ENCODE measurements around the gene MTMR11.
A peak's percentile ranks its signal among the peaks of the same experiment; 100 is the strongest.
"Not testable (repeated sequence)": the region's sequence is repeated elsewhere in the genome, so short reads cannot be mapped to it uniquely, and the experiment has no call there.

The MTMR11 gene

DNA sequence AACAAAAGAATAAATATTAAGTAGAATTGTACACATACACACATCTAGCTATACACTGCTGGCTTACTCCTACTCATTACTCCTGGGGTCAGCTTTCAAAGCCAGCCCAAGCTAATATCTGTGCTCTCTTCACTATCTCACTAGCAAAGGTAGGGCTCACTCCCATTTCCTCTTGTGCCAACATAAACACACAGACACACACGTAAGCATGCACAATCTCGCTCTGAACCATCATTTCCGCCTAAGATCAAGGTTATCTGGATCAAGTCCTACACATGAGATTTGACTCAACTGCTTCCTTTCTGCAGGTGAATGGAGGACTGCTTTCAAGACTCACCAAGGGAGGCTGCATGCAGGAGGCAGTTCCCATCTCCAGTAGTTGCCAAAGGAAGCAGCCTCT, 28.8 kb upstream of the MTMR11 start:
- Histone ChIP-seq H3K36me3 (ENCODE audit: control insufficient read depth in 1 of 2, insufficient read depth in 2 of 2, low read length in 2 of 2) (peaks cover 20 to 59% of the 10 kb centered on the region in 2 donors), H3K4me3 (ENCODE audit: low read depth in 1 of 2, low read length in 2 of 2) (no peak overlapping the region), H3K27me3 (ENCODE audit: control insufficient read depth in 1 of 2, insufficient read depth in 2 of 2, low read length in 2 of 2) (no peaks in the 10 kb centered on the region), H3K9me3 (ENCODE audit: control insufficient read depth in 1 of 2, low read length in 2 of 2) (no peaks in the 10 kb centered on the region), H3K4me1 (ENCODE audit: control insufficient read depth in 1 of 2, insufficient read depth in 2 of 2, low read length in 2 of 2) (peaks cover 3 to 9% of the 10 kb centered on the region in 2 donors), H3K27ac (ENCODE audit: low read depth, low read length) (no peak overlapping the region), H3K9ac (ENCODE audit: low read depth in 1 of 2, low read length in 2 of 2) (no peak overlapping the region)

- no peaks in the 10 kb centered on the region for H3K27me3 ChIP-seq (ENCODE audit: control insufficient read depth in 1 of 2, insufficient read depth in 2 of 2, low read length in 2 of 2)
- H3K27ac ChIP-seq (ENCODE audit: low read depth, low read length), result no peak overlapping the region
- no peaks in the 10 kb centered on the region for H3K9me3 ChIP-seq (ENCODE audit: control insufficient read depth in 1 of 2, low read length in 2 of 2)
- H3K4me3 ChIP-seq (ENCODE audit: low read depth in 1 of 2, low read length in 2 of 2), result no peak overlapping the region
- H3K36me3 ChIP-seq (ENCODE audit: control insufficient read depth in 1 of 2, insufficient read depth in 2 of 2, low read length in 2 of 2), result peaks cover 19 to 59% of the 10 kb centered on the region in 2 donors
- peaks cover 3 to 9% of the 10 kb centered on the region in 2 donors for H3K4me1 ChIP-seq (ENCODE audit: control insufficient read depth in 1 of 2, insufficient read depth in 2 of 2, low read length in 2 of 2)
- no peak overlapping the region for H3K9ac ChIP-seq (ENCODE audit: low read depth in 1 of 2, low read length in 2 of 2)
Observed at GRCh38 chr1:149963358-149963757, 26.7 kb upstream of the MTMR11 start.

DNA sequence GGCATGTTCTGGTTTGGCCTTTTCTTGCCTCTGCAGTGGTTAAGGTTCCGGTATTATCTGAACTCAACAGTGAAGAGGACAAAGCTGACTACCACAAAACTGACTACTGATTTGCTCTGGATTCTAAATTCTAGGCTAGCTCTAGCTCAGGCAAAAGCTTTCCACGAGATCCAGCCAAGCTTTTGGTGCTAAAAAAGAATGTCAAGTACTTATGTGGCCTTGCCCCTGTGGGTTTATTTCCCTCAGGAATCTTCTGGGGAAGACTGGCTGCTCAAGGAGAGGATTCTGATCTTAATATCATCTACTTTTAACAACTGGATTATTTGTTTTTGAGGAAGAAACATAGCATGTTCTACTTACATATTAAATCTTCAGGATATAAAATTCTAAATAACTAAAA, 26.1 kb upstream of the MTMR11 start:
- no peak overlapping the region for H3K27ac ChIP-seq (ENCODE audit: low read depth, low read length)
- peaks cover 19 to 61% of the 10 kb centered on the region in 2 donors for H3K36me3 ChIP-seq (ENCODE audit: control insufficient read depth in 1 of 2, insufficient read depth in 2 of 2, low read length in 2 of 2)
- H3K9ac ChIP-seq (ENCODE audit: low read depth in 1 of 2, low read length in 2 of 2), result peak overlapping the region in 1 of 2 donors; percentile 0
- no peaks in the 10 kb centered on the region for H3K9me3 ChIP-seq (ENCODE audit: control insufficient read depth in 1 of 2, low read length in 2 of 2)
- peaks cover 3 to 9% of the 10 kb centered on the region in 2 donors for H3K4me1 ChIP-seq (ENCODE audit: control insufficient read depth in 1 of 2, insufficient read depth in 2 of 2, low read length in 2 of 2)
- no peaks in the 10 kb centered on the region for H3K27me3 ChIP-seq (ENCODE audit: control insufficient read depth in 1 of 2, insufficient read depth in 2 of 2, low read length in 2 of 2)
- H3K4me3 ChIP-seq (ENCODE audit: low read depth in 1 of 2, low read length in 2 of 2), result no peak overlapping the region

GRCh38 chr1:149962039-149962647, 25.5 kb upstream of the MTMR11 start:
- Histone ChIP-seq H3K4me3 (ENCODE audit: low read depth in 1 of 2, low read length in 2 of 2) (no peak overlapping the region), H3K9ac (ENCODE audit: low read depth in 1 of 2, low read length in 2 of 2) (peak overlapping the region in 1 of 2 donors; percentile 0), H3K36me3 (ENCODE audit: control insufficient read depth in 1 of 2, insufficient read depth in 2 of 2, low read length in 2 of 2) (peaks cover 15 to 59% of the 10 kb centered on the region in 2 donors), H3K9me3 (ENCODE audit: control insufficient read depth in 1 of 2, low read length in 2 of 2) (no peaks in the 10 kb centered on the region), H3K27me3 (ENCODE audit: control insufficient read depth in 1 of 2, insufficient read depth in 2 of 2, low read length in 2 of 2) (no peaks in the 10 kb centered on the region), H3K4me1 (ENCODE audit: control insufficient read depth in 1 of 2, insufficient read depth in 2 of 2, low read length in 2 of 2) (peaks cover 3 to 9% of the 10 kb centered on the region in 2 donors), H3K27ac (ENCODE audit: low read depth, low read length) (no peak overlapping the region)

GRCh38 chr1:149957548-149957947, 20.9 kb upstream of the MTMR11 start:
- H3K27me3 ChIP-seq (ENCODE audit: control insufficient read depth in 1 of 2, insufficient read depth in 2 of 2, low read length in 2 of 2); H3K4me3 ChIP-seq (ENCODE audit: low read depth in 1 of 2, low read length in 2 of 2); H3K27ac ChIP-seq (ENCODE audit: low read depth, low read length); H3K4me1 ChIP-seq (ENCODE audit: control insufficient read depth in 1 of 2, insufficient read depth in 2 of 2, low read length in 2 of 2); H3K9me3 ChIP-seq (ENCODE audit: control insufficient read depth in 1 of 2, low read length in 2 of 2); H3K9ac ChIP-seq (ENCODE audit: low read depth in 1 of 2, low read length in 2 of 2): not testable (repeated sequence)
- peaks cover 0 to 27% of the 10 kb centered on the region in 2 donors for H3K36me3 ChIP-seq (ENCODE audit: control insufficient read depth in 1 of 2, insufficient read depth in 2 of 2, low read length in 2 of 2)

DNA sequence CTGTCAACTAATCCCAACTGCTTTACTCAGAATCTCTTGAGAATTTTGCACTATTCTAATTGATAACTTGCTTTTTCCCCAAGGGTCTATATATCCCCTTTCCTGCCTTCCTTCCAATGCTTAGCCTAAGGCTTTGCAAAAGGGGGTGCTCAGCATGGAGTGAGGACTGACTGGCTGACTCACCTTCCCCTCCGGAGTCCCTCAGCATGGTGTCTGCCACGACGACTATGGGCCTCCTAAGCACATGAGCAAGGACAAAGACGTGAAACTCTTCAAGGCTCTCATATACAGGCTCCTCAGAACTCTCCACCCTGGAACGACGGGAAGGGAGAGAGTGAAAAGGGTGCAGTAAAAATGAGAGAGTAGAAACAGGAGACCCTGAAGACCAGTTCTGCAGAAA, 13.2 kb upstream of the MTMR11 start:
- H3K27ac ChIP-seq (ENCODE audit: low read depth, low read length), result no peak overlapping the region
- no peaks in the 10 kb centered on the region for H3K27me3 ChIP-seq (ENCODE audit: control insufficient read depth in 1 of 2, insufficient read depth in 2 of 2, low read length in 2 of 2)
- H3K36me3 ChIP-seq (ENCODE audit: control insufficient read depth in 1 of 2, insufficient read depth in 2 of 2, low read length in 2 of 2), result peaks cover 8 to 30% of the 10 kb centered on the region in 2 donors
- H3K4me3 ChIP-seq (ENCODE audit: low read depth in 1 of 2, low read length in 2 of 2), result no peak overlapping the region
- no peak overlapping the region for H3K9ac ChIP-seq (ENCODE audit: low read depth in 1 of 2, low read length in 2 of 2)
- no peaks in the 10 kb centered on the region for H3K9me3 ChIP-seq (ENCODE audit: control insufficient read depth in 1 of 2, low read length in 2 of 2)
- no peaks in the 10 kb centered on the region for H3K4me1 ChIP-seq (ENCODE audit: control insufficient read depth in 1 of 2, insufficient read depth in 2 of 2, low read length in 2 of 2)

- H3K9ac ChIP-seq (ENCODE audit: low read depth in 1 of 2, low read length in 2 of 2), result no peak overlapping the region
- peaks cover 3% of the 10 kb centered on the region in 2 donors for H3K4me1 ChIP-seq (ENCODE audit: control insufficient read depth in 1 of 2, insufficient read depth in 2 of 2, low read length in 2 of 2)
- peaks cover 8 to 39% of the 10 kb centered on the region in 2 donors for H3K36me3 ChIP-seq (ENCODE audit: control insufficient read depth in 1 of 2, insufficient read depth in 2 of 2, low read length in 2 of 2)
- no peak overlapping the region for H3K27ac ChIP-seq (ENCODE audit: low read depth, low read length)
- H3K9me3 ChIP-seq (ENCODE audit: control insufficient read depth in 1 of 2, low read length in 2 of 2), result no peaks in the 10 kb centered on the region
- H3K4me3 ChIP-seq (ENCODE audit: low read depth in 1 of 2, low read length in 2 of 2), result no peak overlapping the region
- H3K27me3 ChIP-seq (ENCODE audit: control insufficient read depth in 1 of 2, insufficient read depth in 2 of 2, low read length in 2 of 2), result no peaks in the 10 kb centered on the region
Observed at GRCh38 chr1:149945206-149945605, 8.5 kb upstream of the MTMR11 start.

DNA sequence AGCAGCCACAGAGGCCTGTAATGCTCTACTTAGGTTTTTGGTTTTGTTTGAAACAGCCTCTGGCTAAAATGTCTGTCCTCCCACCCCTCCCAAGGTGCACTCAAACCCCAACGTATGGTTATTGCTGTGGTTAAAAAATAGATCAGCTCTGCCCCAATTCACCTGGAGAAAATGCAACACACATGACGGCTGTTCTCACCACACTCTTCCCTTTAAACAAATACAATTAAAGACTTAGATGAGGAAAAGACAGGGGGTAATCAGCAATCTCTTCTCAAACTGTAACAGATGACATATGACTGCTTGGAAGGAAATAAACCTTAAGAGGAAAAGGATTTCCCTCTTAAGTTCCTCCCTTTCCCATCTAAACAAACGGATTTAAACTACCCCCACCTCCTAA, 6.2 kb upstream of the MTMR11 start:
- no peak overlapping the region for H3K4me3 ChIP-seq (ENCODE audit: low read depth in 1 of 2, low read length in 2 of 2)
- H3K36me3 ChIP-seq (ENCODE audit: control insufficient read depth in 1 of 2, insufficient read depth in 2 of 2, low read length in 2 of 2), result peaks cover 8 to 22% of the 10 kb centered on the region in 2 donors
- H3K9ac ChIP-seq (ENCODE audit: low read depth in 1 of 2, low read length in 2 of 2), result no peak overlapping the region
- no peaks in the 10 kb centered on the region for H3K27me3 ChIP-seq (ENCODE audit: control insufficient read depth in 1 of 2, insufficient read depth in 2 of 2, low read length in 2 of 2)
- H3K4me1 ChIP-seq (ENCODE audit: control insufficient read depth in 1 of 2, insufficient read depth in 2 of 2, low read length in 2 of 2), result peaks cover 17 to 20% of the 10 kb centered on the region in 2 donors
- no peak overlapping the region for H3K27ac ChIP-seq (ENCODE audit: low read depth, low read length)
- H3K9me3 ChIP-seq (ENCODE audit: control insufficient read depth in 1 of 2, low read length in 2 of 2), result no peaks in the 10 kb centered on the region

GRCh38 chr1:149942207-149942606, 5.5 kb upstream of the MTMR11 start:
- Histone ChIP-seq H3K4me3 (ENCODE audit: low read depth in 1 of 2, low read length in 2 of 2) (no peak overlapping the region), H3K36me3 (ENCODE audit: control insufficient read depth in 1 of 2, insufficient read depth in 2 of 2, low read length in 2 of 2) (peaks cover 6 to 18% of the 10 kb centered on the region in 2 donors), H3K4me1 (ENCODE audit: control insufficient read depth in 1 of 2, insufficient read depth in 2 of 2, low read length in 2 of 2) (peaks cover 22 to 27% of the 10 kb centered on the region in 2 donors), H3K27ac (ENCODE audit: low read depth, low read length) (no peak overlapping the region), H3K9ac (ENCODE audit: low read depth in 1 of 2, low read length in 2 of 2) (no peak overlapping the region), H3K9me3 (ENCODE audit: control insufficient read depth in 1 of 2, low read length in 2 of 2) (no peaks in the 10 kb centered on the region), H3K27me3 (ENCODE audit: control insufficient read depth in 1 of 2, insufficient read depth in 2 of 2, low read length in 2 of 2) (no peaks in the 10 kb centered on the region)

GRCh38 chr1:149940427-149940826, 3.7 kb upstream of the MTMR11 start:
- Histone ChIP-seq H3K9ac (ENCODE audit: low read depth in 1 of 2, low read length in 2 of 2) (no peak overlapping the region), H3K9me3 (ENCODE audit: control insufficient read depth in 1 of 2, low read length in 2 of 2) (no peaks in the 10 kb centered on the region), H3K27ac (ENCODE audit: low read depth, low read length) (no peak overlapping the region), H3K4me3 (ENCODE audit: low read depth in 1 of 2, low read length in 2 of 2) (no peak overlapping the region), H3K4me1 (ENCODE audit: control insufficient read depth in 1 of 2, insufficient read depth in 2 of 2, low read length in 2 of 2) (peaks cover 27 to 34% of the 10 kb centered on the region in 2 donors), H3K27me3 (ENCODE audit: control insufficient read depth in 1 of 2, insufficient read depth in 2 of 2, low read length in 2 of 2) (no peaks in the 10 kb centered on the region), H3K36me3 (ENCODE audit: control insufficient read depth in 1 of 2, insufficient read depth in 2 of 2, low read length in 2 of 2) (peaks cover 4 to 14% of the 10 kb centered on the region in 2 donors)

Data from duodenal mucosa (tissue), 2 donors.